Activated B cell treated with CpG ODN at 0.5 μM for 24 hours (primary cell): Measurements from ENCODE around the gene EN2. TPM values are rescaled to one million over a fixed set of nuclear protein-coding genes. Genes with fewer than 3 reads are reported as not detected.

Experiments used
- ATAC-seq: fragments of 200-7000 bp; cut with Tn5 transposase; one replicate; pipeline ENCODE4 v1.10.0; 2021; ENCODE audit warnings: low read depth, mild to moderate bottlenecking, moderate library complexity
- CTCF ChIA-PET: fragments of 350-600 bp; sonication (Branson Sonifier 250); formaldehyde crosslinking; loops from one replicate; lab custom pipeline; 2021; ENCODE audit warnings: antibody characterized with exemption; lab: Charles Lee
- POLR2A ChIA-PET: fragments of 350-600 bp; sonication (Branson Sonifier 250); formaldehyde crosslinking; loops from one replicate; lab custom pipeline; 2021; ENCODE audit warnings: antibody characterized with exemption; lab: Charles Lee
- DNase-seq: peaks from one replicate; pipeline ENCODE4 v3.0.0; 2022
- H3K27ac Mint-ChIP-seq: one replicate; pipeline ENCODE4 v1.8.0; 2020; ENCODE audit warnings: mixed read lengths
- H3K27me3 Mint-ChIP-seq: one replicate; pipeline ENCODE4 v1.8.0; 2021; ENCODE audit warnings: mixed read lengths
- H3K36me3 Mint-ChIP-seq: one replicate; pipeline ENCODE4 v1.8.0; 2021; ENCODE audit warnings: low read depth, mixed read lengths
- H3K4me1 Mint-ChIP-seq: one replicate; pipeline ENCODE4 v1.8.0; 2021; ENCODE audit warnings: mixed read lengths
- H3K4me3 Mint-ChIP-seq: one replicate; pipeline ENCODE4 v1.8.0; 2020; ENCODE audit warnings: mild to moderate bottlenecking, mixed read lengths
- H3K9me3 Mint-ChIP-seq: one replicate; pipeline ENCODE4 v1.8.0; 2020; ENCODE audit warnings: mixed read lengths
- intact Hi-C: fragments of 100-400 bp; cut with micrococcal nuclease; formaldehyde crosslinking; loops from one replicate; pipeline ENCODE4 v1.15.1; 2024
- total RNA-seq: library from RNA; stranded (reverse); gene quantifications from 2 replicates; pipeline ENCODE4 v1.2.3, GENCODE V29; 2022
- TF ChIP-seq, protein P1 (sequence below): fragments of 200-600 bp; IDR thresholded peaks from one replicate; pipeline ENCODE4 v1.8.0; 2022; ENCODE audit warnings: antibody characterized with exemption, mild to moderate bottlenecking

Gene EN2
- total RNA-seq, 1 donor from 2014 or later = not detected

GRCh38 chr7:155423337-155424285 lies 34.3 kb upstream of the EN2 start:
- H3K27ac Mint-ChIP-seq = no peak overlapping the region
- H3K27me3 Mint-ChIP-seq = peaks cover 11% of the 10 kb centered on the region
- TF ChIP-seq, protein P1, sequence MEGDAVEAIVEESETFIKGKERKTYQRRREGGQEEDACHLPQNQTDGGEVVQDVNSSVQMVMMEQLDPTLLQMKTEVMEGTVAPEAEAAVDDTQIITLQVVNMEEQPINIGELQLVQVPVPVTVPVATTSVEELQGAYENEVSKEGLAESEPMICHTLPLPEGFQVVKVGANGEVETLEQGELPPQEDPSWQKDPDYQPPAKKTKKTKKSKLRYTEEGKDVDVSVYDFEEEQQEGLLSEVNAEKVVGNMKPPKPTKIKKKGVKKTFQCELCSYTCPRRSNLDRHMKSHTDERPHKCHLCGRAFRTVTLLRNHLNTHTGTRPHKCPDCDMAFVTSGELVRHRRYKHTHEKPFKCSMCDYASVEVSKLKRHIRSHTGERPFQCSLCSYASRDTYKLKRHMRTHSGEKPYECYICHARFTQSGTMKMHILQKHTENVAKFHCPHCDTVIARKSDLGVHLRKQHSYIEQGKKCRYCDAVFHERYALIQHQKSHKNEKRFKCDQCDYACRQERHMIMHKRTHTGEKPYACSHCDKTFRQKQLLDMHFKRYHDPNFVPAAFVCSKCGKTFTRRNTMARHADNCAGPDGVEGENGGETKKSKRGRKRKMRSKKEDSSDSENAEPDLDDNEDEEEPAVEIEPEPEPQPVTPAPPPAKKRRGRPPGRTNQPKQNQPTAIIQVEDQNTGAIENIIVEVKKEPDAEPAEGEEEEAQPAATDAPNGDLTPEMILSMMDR = no peak
- POLR2A ChIA-PET = no interaction called here
- H3K9me3 Mint-ChIP-seq = no peaks in the 10 kb centered on the region
- CTCF ChIA-PET = no interaction called here
- intact Hi-C loops = no loop called here
- ATAC-seq (no peak), DNase-seq (no peak)
- H3K4me1 Mint-ChIP-seq = no peaks in the 10 kb centered on the region
- H3K4me3 Mint-ChIP-seq = no peak overlapping the region
- H3K36me3 Mint-ChIP-seq = no peaks in the 10 kb centered on the region

- Mint-ChIP-seq H3K27me3 (peaks cover 12% of the 10 kb centered on the region), H3K4me1 (no peaks in the 10 kb centered on the region), H3K4me3 (no peak overlapping the region), H3K9me3 (no peaks in the 10 kb centered on the region), H3K36me3 (no peaks in the 10 kb centered on the region), H3K27ac (no peak overlapping the region)
- TF ChIP-seq, protein P1 = no peak
- DNase-seq (no peak), ATAC-seq (no peak)
- intact Hi-C loops = no loop called here
- ChIA-PET POLR2A (no interaction called here), CTCF (no interaction called here)
These were observed 33.5 kb upstream of the EN2 start for GRCh38 chr7:155424301-155425010.

GRCh38 chr7:155425011-155425340 lies 33.0 kb upstream of the EN2 start:
- no peaks in the 10 kb centered on the region for H3K4me1 Mint-ChIP-seq
- peaks cover 12% of the 10 kb centered on the region for H3K27me3 Mint-ChIP-seq
- no peak overlapping the region for H3K4me3 Mint-ChIP-seq
- no peak overlapping the region for H3K27ac Mint-ChIP-seq
- H3K36me3 Mint-ChIP-seq = no peaks in the 10 kb centered on the region
- intact Hi-C loops = no loop called here
- H3K9me3 Mint-ChIP-seq = no peaks in the 10 kb centered on the region
- ATAC-seq (no peak), DNase-seq (no peak)
- ChIA-PET CTCF (no interaction called here), POLR2A (no interaction called here)
- TF ChIP-seq, protein P1 = no peak

DNA sequence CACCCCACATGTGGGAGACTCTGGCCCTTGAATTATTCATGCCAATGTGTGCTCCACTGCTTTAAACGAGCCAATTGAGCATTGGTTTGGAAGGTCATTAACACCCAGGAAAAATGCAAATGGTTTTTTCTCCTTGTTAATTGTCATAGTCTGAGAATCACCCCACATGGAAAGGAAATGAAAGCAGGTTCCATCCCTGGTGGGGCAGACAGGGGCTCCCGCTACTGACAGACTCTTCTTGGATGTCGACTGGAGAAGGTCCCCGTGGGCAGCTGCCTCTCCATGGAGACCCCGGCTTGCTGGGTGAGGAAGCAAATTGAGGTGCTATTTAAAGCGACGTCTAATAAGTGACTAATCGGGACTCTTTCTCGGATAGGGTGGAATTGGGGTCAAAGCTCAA lies 32.0 kb upstream of the EN2 start:
- intact Hi-C loops = no loop called here
- no peaks in the 10 kb centered on the region for H3K4me1 Mint-ChIP-seq
- H3K9me3 Mint-ChIP-seq = no peaks in the 10 kb centered on the region
- TF ChIP-seq, protein P1 = no peak
- DNase-seq = no peak
- no peak overlapping the region for H3K4me3 Mint-ChIP-seq
- H3K27me3 Mint-ChIP-seq = peaks cover 17% of the 10 kb centered on the region
- ATAC-seq = no peak
- POLR2A ChIA-PET = no interaction called here
- no peaks in the 10 kb centered on the region for H3K36me3 Mint-ChIP-seq
- H3K27ac Mint-ChIP-seq = no peak overlapping the region
- CTCF ChIA-PET = no interaction called here
